ENCODE results near the gene GAST. TPM values are rescaled to one million over a fixed set of nuclear protein-coding genes. Genes with fewer than 3 reads are reported as not detected.

Gene GAST
- total and polyA plus RNA-seq, 9 of the 15 experiments (the other 6 are each of a cell fraction or from before 2014, with no cell fraction given), result not detected

DNA sequence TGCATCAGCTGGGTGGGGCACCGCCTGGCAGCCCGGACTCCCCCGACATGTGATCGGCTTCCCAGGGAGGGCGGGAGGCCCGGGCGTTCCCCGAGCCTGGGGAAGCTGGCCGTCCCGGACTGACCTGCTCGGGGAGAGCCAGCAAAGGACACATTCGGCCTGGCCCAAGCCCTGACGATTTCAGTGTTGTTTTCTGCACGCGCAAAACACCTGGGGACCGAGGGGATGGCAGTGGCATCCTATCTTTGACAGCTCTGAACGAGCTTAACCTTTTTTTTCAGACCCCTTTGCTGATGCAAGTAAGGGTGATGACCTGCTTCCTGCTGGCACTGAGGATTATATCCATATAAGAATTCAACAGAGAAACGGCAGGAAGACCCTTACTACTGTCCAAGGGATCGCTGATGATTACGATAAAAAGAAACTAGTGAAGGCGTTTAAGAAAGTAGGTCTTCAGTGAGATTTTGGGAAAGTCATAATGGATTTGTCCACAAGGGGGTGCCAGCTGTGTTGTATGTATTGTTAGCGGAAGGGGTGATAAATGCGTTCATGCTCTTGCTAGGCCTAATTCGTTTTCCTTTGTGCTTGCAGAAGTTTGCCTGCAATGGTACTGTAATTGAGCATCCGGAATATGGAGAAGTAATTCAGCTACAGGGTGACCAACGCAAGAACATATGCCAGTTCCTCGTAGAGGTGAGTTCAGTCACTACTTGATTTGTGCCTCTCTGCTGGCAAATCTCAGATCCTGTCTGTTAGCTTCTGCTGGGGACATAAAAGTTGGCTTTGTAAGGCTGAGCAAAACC lies 22.4 kb upstream of the GAST start (continued):
- TF ChIP-seq PHF21A (IDR thresholded peaks at IDR 0.05; ENCODE audit: borderline replicate concordance, low read depth) (no peak), ZNF57 (CRISPR knock-in tag; IDR thresholded peaks at IDR 0.05) (no peak), SMAD3 (CRISPR knock-in tag; conservative IDR thresholded peaks at IDR 0.05) (0 out of 2 replicates have a peak, but pooled peaks have one; percentile 45), PTBP1 (IDR thresholded peaks at IDR 0.05; ENCODE audit: low read depth, low read length) (no peak), ZNF143 (CRISPR knock-in tag; IDR thresholded peaks at IDR 0.05) (no peak), GTF2E2 (tag; IDR thresholded peaks at IDR 0.05) (no peak), SRSF9 (IDR thresholded peaks at IDR 0.05; ENCODE audit: borderline replicate concordance, low read depth, low read length) (no peak), SRSF3 (IDR thresholded peaks at IDR 0.05; ENCODE audit: insufficient read depth, low read length) (no peak), PYGO2 (tag; IDR thresholded peaks at IDR 0.05) (no peak), EP400 (IDR thresholded peaks at IDR 0.05) (no peak; the same call in none of the 2 replicates), SNIP1 (IDR thresholded peaks at IDR 0.05; ENCODE audit: low read depth) (no peak), ESRRB (CRISPR knock-in tag; IDR thresholded peaks at IDR 0.05; ENCODE audit: borderline replicate concordance) (0 out of 2 replicates have a peak, but pooled peaks have one; percentile 8), PCBP1 (IDR thresholded peaks at IDR 0.05; ENCODE audit: low read depth, low read length, poor library complexity, severe bottlenecking) (no peak), ZC3H8 (IDR thresholded peaks at IDR 0.05) (no peak), POLR2G (IDR thresholded peaks at IDR 0.05; ENCODE audit: low read depth, low read length) (no peak), SREBF1 (IDR thresholded peaks at IDR 0.05; ENCODE audit: borderline replicate concordance, low read depth, low read length) (no peak), KDM5B (IDR thresholded peaks at IDR 0.05; ENCODE audit: insufficient replicate concordance, low read depth, low read length) (no peak), BRD9 (IDR thresholded peaks at IDR 0.05; ENCODE audit: low read depth, partially characterized antibody) (no peak), PHTF2 (CRISPR knock-in tag; IDR thresholded peaks at IDR 0.05) (no peak)
- TF ChIP-seq, protein P1, sequence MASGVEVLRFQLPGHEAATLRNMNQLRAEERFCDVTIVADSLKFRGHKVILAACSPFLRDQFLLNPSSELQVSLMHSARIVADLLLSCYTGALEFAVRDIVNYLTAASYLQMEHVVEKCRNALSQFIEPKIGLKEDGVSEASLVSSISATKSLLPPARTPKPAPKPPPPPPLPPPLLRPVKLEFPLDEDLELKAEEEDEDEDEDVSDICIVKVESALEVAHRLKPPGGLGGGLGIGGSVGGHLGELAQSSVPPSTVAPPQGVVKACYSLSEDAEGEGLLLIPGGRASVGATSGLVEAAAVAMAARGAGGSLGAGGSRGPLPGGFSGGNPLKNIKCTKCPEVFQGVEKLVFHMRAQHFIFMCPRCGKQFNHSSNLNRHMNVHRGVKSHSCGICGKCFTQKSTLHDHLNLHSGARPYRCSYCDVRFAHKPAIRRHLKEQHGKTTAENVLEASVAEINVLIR (CRISPR knock-in tag; IDR thresholded peaks at IDR 0.05), result no peak
- TF ChIP-seq, protein P2, sequence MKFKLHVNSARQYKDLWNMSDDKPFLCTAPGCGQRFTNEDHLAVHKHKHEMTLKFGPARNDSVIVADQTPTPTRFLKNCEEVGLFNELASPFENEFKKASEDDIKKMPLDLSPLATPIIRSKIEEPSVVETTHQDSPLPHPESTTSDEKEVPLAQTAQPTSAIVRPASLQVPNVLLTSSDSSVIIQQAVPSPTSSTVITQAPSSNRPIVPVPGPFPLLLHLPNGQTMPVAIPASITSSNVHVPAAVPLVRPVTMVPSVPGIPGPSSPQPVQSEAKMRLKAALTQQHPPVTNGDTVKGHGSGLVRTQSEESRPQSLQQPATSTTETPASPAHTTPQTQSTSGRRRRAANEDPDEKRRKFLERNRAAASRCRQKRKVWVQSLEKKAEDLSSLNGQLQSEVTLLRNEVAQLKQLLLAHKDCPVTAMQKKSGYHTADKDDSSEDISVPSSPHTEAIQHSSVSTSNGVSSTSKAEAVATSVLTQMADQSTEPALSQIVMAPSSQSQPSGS (CRISPR knock-in tag; IDR thresholded peaks at IDR 0.05), result no peak
- TF ChIP-seq, protein P3, sequence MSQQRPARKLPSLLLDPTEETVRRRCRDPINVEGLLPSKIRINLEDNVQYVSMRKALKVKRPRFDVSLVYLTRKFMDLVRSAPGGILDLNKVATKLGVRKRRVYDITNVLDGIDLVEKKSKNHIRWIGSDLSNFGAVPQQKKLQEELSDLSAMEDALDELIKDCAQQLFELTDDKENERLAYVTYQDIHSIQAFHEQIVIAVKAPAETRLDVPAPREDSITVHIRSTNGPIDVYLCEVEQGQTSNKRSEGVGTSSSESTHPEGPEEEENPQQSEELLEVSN (IDR thresholded peaks at IDR 0.05; ENCODE audit: borderline replicate concordance in 1 of 2, extremely low read depth in 1 of 2, insufficient read depth in 1 of 2, insufficient read length in 1 of 2, low read depth in 1 of 2, low read length in 1 of 2, poor library complexity in 1 of 2, severe bottlenecking in 1 of 2), result no peak
- TF ChIP-seq, protein P4, sequence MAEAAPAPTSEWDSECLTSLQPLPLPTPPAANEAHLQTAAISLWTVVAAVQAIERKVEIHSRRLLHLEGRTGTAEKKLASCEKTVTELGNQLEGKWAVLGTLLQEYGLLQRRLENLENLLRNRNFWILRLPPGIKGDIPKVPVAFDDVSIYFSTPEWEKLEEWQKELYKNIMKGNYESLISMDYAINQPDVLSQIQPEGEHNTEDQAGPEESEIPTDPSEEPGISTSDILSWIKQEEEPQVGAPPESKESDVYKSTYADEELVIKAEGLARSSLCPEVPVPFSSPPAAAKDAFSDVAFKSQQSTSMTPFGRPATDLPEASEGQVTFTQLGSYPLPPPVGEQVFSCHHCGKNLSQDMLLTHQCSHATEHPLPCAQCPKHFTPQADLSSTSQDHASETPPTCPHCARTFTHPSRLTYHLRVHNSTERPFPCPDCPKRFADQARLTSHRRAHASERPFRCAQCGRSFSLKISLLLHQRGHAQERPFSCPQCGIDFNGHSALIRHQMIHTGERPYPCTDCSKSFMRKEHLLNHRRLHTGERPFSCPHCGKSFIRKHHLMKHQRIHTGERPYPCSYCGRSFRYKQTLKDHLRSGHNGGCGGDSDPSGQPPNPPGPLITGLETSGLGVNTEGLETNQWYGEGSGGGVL (CRISPR knock-in tag; IDR thresholded peaks at IDR 0.05), result no peak
